HG02973 (cell line): ENCODE results near the gene TAS2R19.

Experiments used
- ATAC-seq: cut with Tn5 transposase; IDR thresholded peaks from one replicate; pipeline ENCODE4 v1.9.1; 2021; ENCODE audit warnings: moderate library complexity; ENCODE audit not compliant: unreplicated experiment

TAS2R19 gene

GRCh38 chr12:10994307-10994706, 28.1 kb downstream of the TAS2R19 start:
- ATAC-seq = no peak

GRCh38 chr12:10989107-10989506, 33.3 kb downstream of the TAS2R19 start:
- no peak for ATAC-seq

GRCh38 chr12:10986812-10987211, 35.6 kb downstream of the TAS2R19 start, which contains the start of gene TAS2R50:
Gene TAS2R50 (minus strand): TSS chr12:10986912. CDS start chr12:10986860, 52 bp downstream.
- no peak for ATAC-seq

GRCh38 chr12:10982244-10982643, 40.2 kb downstream of the TAS2R19 start:
- no peak for ATAC-seq

- no peak for ATAC-seq
Measured at GRCh38 chr12:10974965-10975364, 47.5 kb downstream of the TAS2R19 start.
